SK-N-SH (cell line): ENCODE measurements around the gene EEA1.

Source experiments
- CHD2 ChIP-seq: fragments of 150-350 bp; IDR thresholded peaks from 2 replicates; pipeline ENCODE4 v1.6.1; 2018; ENCODE audit warnings: low read length; ENCODE audit not compliant: partially characterized antibody
- EP300 ChIP-seq, 2 experiments: IDR thresholded peaks; 2 replicates each; pipeline versions ENCODE4 v1.4.0 to v1.6.1; 2012; ENCODE audit warnings: borderline replicate concordance in 1 of 2, low read depth in 1 of 2, low read length in 1 of 2
- FOXM1 ChIP-seq: IDR thresholded peaks from 2 replicates; pipeline ENCODE4 v1.4.0; 2012; ENCODE audit warnings: low read depth, mild to moderate bottlenecking
- JUND ChIP-seq: IDR thresholded peaks from 2 replicates; pipeline ENCODE4 v1.4.0; 2012
- POLR2AphosphoS5 ChIP-seq: IDR thresholded peaks from 2 replicates; pipeline ENCODE4 v1.6.1; 2012; ENCODE audit warnings: low read depth, low read length
- SMC3 ChIP-seq: IDR thresholded peaks from 2 replicates; pipeline ENCODE4 v1.6.1; 2012; ENCODE audit warnings: low read depth, low read length, improper control_type of control experiment
- TAF1 ChIP-seq: IDR thresholded peaks from 2 replicates; pipeline ENCODE4 v1.6.1; 2012; ENCODE audit warnings: low read depth, mild to moderate bottlenecking, low read length, moderate library complexity, borderline replicate concordance
- TF ChIP-seq, protein P1 (sequence below): fragments of 200-600 bp; sonication (generic); IDR thresholded peaks from 2 replicates; pipeline ENCODE4 v1.6.1; 2017; ENCODE audit warnings: antibody characterized with exemption, mild to moderate bottlenecking, moderate library complexity
- TF ChIP-seq, protein P2 (sequence below): IDR thresholded peaks from 2 replicates; pipeline ENCODE4 v1.6.1; 2012; ENCODE audit warnings: mild to moderate bottlenecking, low read depth, low read length, moderate library complexity
- TF ChIP-seq, protein P3 (sequence below): IDR thresholded peaks from 2 replicates; pipeline ENCODE4 v1.4.0; 2012; ENCODE audit warnings: low read depth

DNA sequence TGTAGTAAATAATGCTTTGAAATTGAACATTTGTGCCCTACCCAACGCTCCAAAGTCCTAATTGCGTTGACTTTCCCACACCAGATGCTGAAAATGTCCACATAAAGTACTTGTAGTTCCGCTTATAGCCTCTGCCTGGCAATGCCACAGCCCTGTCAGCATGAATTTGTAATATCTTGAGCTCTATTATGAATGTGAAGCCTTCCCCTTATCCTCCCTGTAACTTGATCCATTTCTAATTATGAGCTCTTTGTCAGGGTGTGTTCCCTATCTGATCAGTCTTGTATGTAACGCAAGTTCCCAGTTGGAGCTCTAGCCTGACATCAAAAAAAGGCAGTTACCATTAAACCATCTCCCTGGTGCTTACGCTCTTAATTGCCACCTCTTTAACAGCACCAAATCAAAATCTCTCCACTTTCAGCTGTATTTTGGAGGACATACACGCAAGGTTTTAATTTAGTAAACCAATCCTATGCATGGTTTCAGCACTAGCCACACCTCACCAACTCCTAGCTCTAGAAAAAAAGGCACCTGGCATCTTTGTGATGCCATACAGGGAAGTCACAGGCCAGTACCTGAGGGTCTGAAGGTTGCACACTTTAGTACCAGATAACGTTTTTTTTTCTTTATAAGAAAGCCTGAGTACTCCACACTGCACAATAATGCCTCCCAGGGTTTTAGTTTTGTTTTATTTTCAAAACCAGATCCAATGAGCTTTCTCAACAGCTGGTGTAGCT lies 69.3 kb downstream of the EEA1 start:
- no peak for TF ChIP-seq POLR2AphosphoS5
- no peak for TF ChIP-seq EP300 (IDR thresholded peaks at IDR 0.05; ENCODE audit: borderline replicate concordance in 1 of 2, low read depth in 1 of 2, low read length in 1 of 2)
- no peak for TF ChIP-seq TAF1
- no peak for TF ChIP-seq SMC3
- TF ChIP-seq, protein P1, sequence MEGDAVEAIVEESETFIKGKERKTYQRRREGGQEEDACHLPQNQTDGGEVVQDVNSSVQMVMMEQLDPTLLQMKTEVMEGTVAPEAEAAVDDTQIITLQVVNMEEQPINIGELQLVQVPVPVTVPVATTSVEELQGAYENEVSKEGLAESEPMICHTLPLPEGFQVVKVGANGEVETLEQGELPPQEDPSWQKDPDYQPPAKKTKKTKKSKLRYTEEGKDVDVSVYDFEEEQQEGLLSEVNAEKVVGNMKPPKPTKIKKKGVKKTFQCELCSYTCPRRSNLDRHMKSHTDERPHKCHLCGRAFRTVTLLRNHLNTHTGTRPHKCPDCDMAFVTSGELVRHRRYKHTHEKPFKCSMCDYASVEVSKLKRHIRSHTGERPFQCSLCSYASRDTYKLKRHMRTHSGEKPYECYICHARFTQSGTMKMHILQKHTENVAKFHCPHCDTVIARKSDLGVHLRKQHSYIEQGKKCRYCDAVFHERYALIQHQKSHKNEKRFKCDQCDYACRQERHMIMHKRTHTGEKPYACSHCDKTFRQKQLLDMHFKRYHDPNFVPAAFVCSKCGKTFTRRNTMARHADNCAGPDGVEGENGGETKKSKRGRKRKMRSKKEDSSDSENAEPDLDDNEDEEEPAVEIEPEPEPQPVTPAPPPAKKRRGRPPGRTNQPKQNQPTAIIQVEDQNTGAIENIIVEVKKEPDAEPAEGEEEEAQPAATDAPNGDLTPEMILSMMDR: no peak
- TF ChIP-seq, protein P2, sequence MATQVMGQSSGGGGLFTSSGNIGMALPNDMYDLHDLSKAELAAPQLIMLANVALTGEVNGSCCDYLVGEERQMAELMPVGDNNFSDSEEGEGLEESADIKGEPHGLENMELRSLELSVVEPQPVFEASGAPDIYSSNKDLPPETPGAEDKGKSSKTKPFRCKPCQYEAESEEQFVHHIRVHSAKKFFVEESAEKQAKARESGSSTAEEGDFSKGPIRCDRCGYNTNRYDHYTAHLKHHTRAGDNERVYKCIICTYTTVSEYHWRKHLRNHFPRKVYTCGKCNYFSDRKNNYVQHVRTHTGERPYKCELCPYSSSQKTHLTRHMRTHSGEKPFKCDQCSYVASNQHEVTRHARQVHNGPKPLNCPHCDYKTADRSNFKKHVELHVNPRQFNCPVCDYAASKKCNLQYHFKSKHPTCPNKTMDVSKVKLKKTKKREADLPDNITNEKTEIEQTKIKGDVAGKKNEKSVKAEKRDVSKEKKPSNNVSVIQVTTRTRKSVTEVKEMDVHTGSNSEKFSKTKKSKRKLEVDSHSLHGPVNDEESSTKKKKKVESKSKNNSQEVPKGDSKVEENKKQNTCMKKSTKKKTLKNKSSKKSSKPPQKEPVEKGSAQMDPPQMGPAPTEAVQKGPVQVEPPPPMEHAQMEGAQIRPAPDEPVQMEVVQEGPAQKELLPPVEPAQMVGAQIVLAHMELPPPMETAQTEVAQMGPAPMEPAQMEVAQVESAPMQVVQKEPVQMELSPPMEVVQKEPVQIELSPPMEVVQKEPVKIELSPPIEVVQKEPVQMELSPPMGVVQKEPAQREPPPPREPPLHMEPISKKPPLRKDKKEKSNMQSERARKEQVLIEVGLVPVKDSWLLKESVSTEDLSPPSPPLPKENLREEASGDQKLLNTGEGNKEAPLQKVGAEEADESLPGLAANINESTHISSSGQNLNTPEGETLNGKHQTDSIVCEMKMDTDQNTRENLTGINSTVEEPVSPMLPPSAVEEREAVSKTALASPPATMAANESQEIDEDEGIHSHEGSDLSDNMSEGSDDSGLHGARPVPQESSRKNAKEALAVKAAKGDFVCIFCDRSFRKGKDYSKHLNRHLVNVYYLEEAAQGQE: no peak
- no peak for TF ChIP-seq JUND
- TF ChIP-seq CHD2: no peak
- TF ChIP-seq FOXM1: no peak
- TF ChIP-seq, protein P3, sequence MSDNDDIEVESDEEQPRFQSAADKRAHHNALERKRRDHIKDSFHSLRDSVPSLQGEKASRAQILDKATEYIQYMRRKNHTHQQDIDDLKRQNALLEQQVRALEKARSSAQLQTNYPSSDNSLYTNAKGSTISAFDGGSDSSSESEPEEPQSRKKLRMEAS: no peak
